GM12878 (cell line): ENCODE measurements around the gene UBE2O. TPM values are rescaled to one million over a fixed set of nuclear protein-coding genes. Genes with fewer than 3 reads are reported as not detected.

Source experiments
- ATAC-seq: fragments of 200-7000 bp; cut with Tn5 transposase; 3 replicates; pipeline ENCODE4 v1.9.1; 2020; ENCODE audit warnings: mild to moderate bottlenecking, moderate library complexity
- BruUV-seq: library from RNA; stranded (reverse); fragments of 400-500 nt; replicated peaks from 2 replicates; lab custom pipeline; 2021; lab: Mats Ljungman, UMichigan
- CTCF ChIA-PET: fragments of 300-600 bp; sonication (Branson Sonifier 250); formaldehyde crosslinking; extraction: SDS; loops from one replicate; lab custom pipeline; 2021; ENCODE audit warnings: inconsistent platforms; lab: Yijun Ruan, JAX
- POLR2A ChIA-PET: fragments of 350-600 bp; formaldehyde crosslinking; extraction: SDS; loops from one replicate; lab custom pipeline; 2021; ENCODE audit warnings: inconsistent platforms; lab: Charles Lee
- RAD21 ChIA-PET: fragments of 300-600 bp; sonication (Branson Sonifier 250); formaldehyde crosslinking; loops from one replicate; lab custom pipeline; 2023; ENCODE audit warnings: antibody characterized with exemption; ENCODE audit not compliant: unreplicated experiment; lab: Charles Lee
- SMC1A ChIA-PET: fragments of 300-600 bp; sonication (Branson Sonifier 250); formaldehyde crosslinking; loops from one replicate; lab custom pipeline; 2023; ENCODE audit not compliant: unreplicated experiment, uncharacterized antibody; lab: Charles Lee
- DNase-seq: peaks from one replicate; pipeline ENCODE4 v3.0.0-alpha.2; 2011; ENCODE audit warnings: low read depth, low spot score
- FAIRE-seq: peaks from 3 replicates; lab custom pipeline; 2011; peaks lifted over from hg19 to GRCh38; lab: Jason Lieb, UNC
- H2AFZ ChIP-seq: 2 replicates; pipeline ENCODE4 v1.6.0; 2011; ENCODE audit warnings: low read depth, low read length, control low read depth; ENCODE audit not compliant: control insufficient read depth
- H3K27ac ChIP-seq: 2 replicates; pipeline ENCODE4 v1.5.1; 2011; ENCODE audit warnings: control low read depth; ENCODE audit not compliant: control insufficient read depth, insufficient read depth
- H3K27me3 ChIP-seq, 2 experiments: replicated peaks in 1 of 2; 2 replicates each; pipeline versions ENCODE4 v1.6.0 to v1.6.1; 2011; ENCODE audit warnings: low read length in 1 of 2; ENCODE audit not compliant: control insufficient read depth in 2 of 2, insufficient read depth in 2 of 2
- H3K36me3 ChIP-seq, 2 experiments: 2 replicates each; pipeline ENCODE4 v1.5.1; 2011; ENCODE audit warnings: low read length in 1 of 2; ENCODE audit not compliant: control insufficient read depth in 2 of 2, insufficient read depth in 2 of 2
- H3K4me1 ChIP-seq: 2 replicates; pipeline ENCODE4 v1.6.1; 2011; ENCODE audit warnings: mild to moderate bottlenecking, low read length, moderate library complexity, mixed read lengths; ENCODE audit not compliant: control insufficient read depth, insufficient read depth
- H3K4me2 ChIP-seq: 2 replicates; pipeline ENCODE4 v1.6.0; 2011; ENCODE audit warnings: control low read depth; ENCODE audit not compliant: control insufficient read depth, insufficient read depth
- H3K4me3 ChIP-seq: fragments of 200-600 bp; sonication (generic); 2 replicates; pipeline ENCODE4 v1.5.1; 2016
- H3K79me2 ChIP-seq: 2 replicates; pipeline ENCODE4 v1.6.0; 2011; ENCODE audit warnings: low read length; ENCODE audit not compliant: control insufficient read depth, insufficient read depth
- H3K9ac ChIP-seq: 2 replicates; pipeline ENCODE4 v1.8.0; 2011; ENCODE audit warnings: low read length, control low read depth, mixed read lengths; ENCODE audit not compliant: control insufficient read depth, insufficient read depth
- H3K9me3 ChIP-seq: replicated peaks from 3 replicates; pipeline ENCODE4 v1.5.1; 2011; ENCODE audit warnings: mild to moderate bottlenecking, low read length; ENCODE audit not compliant: control insufficient read depth, insufficient read depth
- H4K20me1 ChIP-seq: 2 replicates; pipeline ENCODE4 v1.6.0; 2011; ENCODE audit not compliant: control insufficient read depth, insufficient read depth
- CEBPB ChIP-seq, 2 experiments: fragments of 150-350 bp in 1 of 2; IDR thresholded peaks; 2 replicates each; pipeline ENCODE4 v1.6.1; 2012 to 2014; ENCODE audit warnings: low read depth in 2 of 2, low read length in 2 of 2, borderline replicate concordance in 1 of 2, inconsistent platforms in 1 of 2
- JUND ChIP-seq: IDR thresholded peaks from 2 replicates; pipeline ENCODE4 v1.6.1; 2012; ENCODE audit warnings: low read depth, mild to moderate bottlenecking, low read length, improper control_type of control experiment, moderate library complexity
- MYB ChIP-seq: fragments of 150-350 bp; IDR thresholded peaks from 2 replicates; pipeline ENCODE4 v1.6.1; 2014; ENCODE audit warnings: mild to moderate bottlenecking, low read depth, low read length, borderline replicate concordance
- SMAD1 ChIP-seq: fragments of 450-650 bp; IDR thresholded peaks from 2 replicates; pipeline ENCODE4 v1.6.1; 2018; ENCODE audit warnings: mild to moderate bottlenecking, low read depth; ENCODE audit not compliant: partially characterized antibody
- SMC3 ChIP-seq: IDR thresholded peaks from 2 replicates; pipeline ENCODE4 v1.6.1; 2011; ENCODE audit warnings: low read length, improper control_type of control experiment, borderline replicate concordance
- YY1 ChIP-seq: IDR thresholded peaks from 2 replicates; pipeline ENCODE4 v1.6.1; 2011; ENCODE audit warnings: low read depth, mild to moderate bottlenecking, low read length
- WGBS: methylation state at CpG from one replicate; pipeline ENCODE4 v1.1.6; 2016; ENCODE audit warnings: low lambda C conversion rate; ENCODE audit not compliant: insufficient replicate concordance, insufficient coverage; ENCODE audit errors: missing lambda C conversion rate; 5-methylcytosine and 5-hydroxymethylcytosine counted together
- in situ Hi-C: fragments of 300-500 bp; cut with MboI; formaldehyde crosslinking; loops from 9 replicates; pipeline ENCODE4 v1.14.3; 2018; ENCODE audit warnings: mixed read lengths
- intact Hi-C: fragments of 100-400 bp; cut with micrococcal nuclease; formaldehyde crosslinking; loops from one replicate; pipeline ENCODE4 v1.14.2; 2022; ENCODE audit not compliant: unreplicated experiment
- polyA plus RNA-seq, 11 experiments: library from polyadenylated mRNA; depleted of rRNA in 4 of 11; unstranded in 6 of 11; stranded (reverse) in 5 of 11; fragments of >200 nt; fragmentation: Nextera tagmentation in 4 of 11; fragmentation: Illumina TruSeq in 1 of 11; extraction: Ambion mirVana in 4 of 11; extraction: Trizol in 1 of 11; gene quantifications; 1 replicate in 1 of 11; 2 replicates in 10 of 11; pipeline versions ENCODE4 v1.2.1 to v1.2.3, GENCODE V29; 2011 to 2016; ENCODE audit warnings: inconsistent platforms in 2 of 11, missing spikeins in 2 of 11, low read depth in 1 of 11
- total RNA-seq, 4 experiments: library from RNA; depleted of rRNA in 3 of 4; stranded (reverse); fragments of >200 nt in 3 of 4; fragmentation: Illumina TruSeq in 1 of 4; extraction: Trizol in 1 of 4; gene quantifications; 2 replicates each; pipeline versions ENCODE4 v1.2.1 to v1.2.3, GENCODE V29; 2013 to 2021
- TF ChIP-seq, protein P1 (sequence below): fragments of 450-650 bp; formaldehyde crosslinking; IDR thresholded peaks from 2 replicates; pipeline ENCODE4 v1.4.0; 2020; ENCODE audit warnings: mild to moderate bottlenecking, moderate library complexity
- TF ChIP-seq, protein P2 (sequence below): IDR thresholded peaks from 2 replicates; pipeline ENCODE4 v1.6.1; 2012; ENCODE audit warnings: improper control_type of control experiment, low read depth, low read length; ENCODE audit not compliant: insufficient replicate concordance
- TF ChIP-seq, protein P3 (sequence below): fragments of 450-650 bp; IDR thresholded peaks from 2 replicates; pipeline ENCODE4 v1.6.1; 2017; ENCODE audit warnings: mild to moderate bottlenecking, low read depth, inconsistent platforms; ENCODE audit not compliant: poor library complexity, severe bottlenecking

The UBE2O gene
- total and polyA plus RNA-seq, 10 of the 15 experiments (the other 5 are each of a cell fraction or from before 2014, with no cell fraction given) = 2.1 to 39.0 (median 14.1) TPM

GRCh38 chr17:76414334-76415295 lies 38.3 kb downstream of the UBE2O start:
- SMC1A ChIA-PET = interaction anchor here (0.8 to 1.4 kb wide), 3 partner anchors 44 to 97 kb away, joined by 3 to 9 read pairs (median 4); no protein-coding TSS in a partner anchor
- TF ChIP-seq YY1 (no peak), JUND (no peak), CEBPB (IDR thresholded peaks at IDR 0.05; ENCODE audit: borderline replicate concordance in 1 of 2, low read depth in 2 of 2, low read length in 2 of 2) (no peak), SMC3 (no peak), SMAD1 (no peak), MYB (no peak)
- TF ChIP-seq, protein P1, sequence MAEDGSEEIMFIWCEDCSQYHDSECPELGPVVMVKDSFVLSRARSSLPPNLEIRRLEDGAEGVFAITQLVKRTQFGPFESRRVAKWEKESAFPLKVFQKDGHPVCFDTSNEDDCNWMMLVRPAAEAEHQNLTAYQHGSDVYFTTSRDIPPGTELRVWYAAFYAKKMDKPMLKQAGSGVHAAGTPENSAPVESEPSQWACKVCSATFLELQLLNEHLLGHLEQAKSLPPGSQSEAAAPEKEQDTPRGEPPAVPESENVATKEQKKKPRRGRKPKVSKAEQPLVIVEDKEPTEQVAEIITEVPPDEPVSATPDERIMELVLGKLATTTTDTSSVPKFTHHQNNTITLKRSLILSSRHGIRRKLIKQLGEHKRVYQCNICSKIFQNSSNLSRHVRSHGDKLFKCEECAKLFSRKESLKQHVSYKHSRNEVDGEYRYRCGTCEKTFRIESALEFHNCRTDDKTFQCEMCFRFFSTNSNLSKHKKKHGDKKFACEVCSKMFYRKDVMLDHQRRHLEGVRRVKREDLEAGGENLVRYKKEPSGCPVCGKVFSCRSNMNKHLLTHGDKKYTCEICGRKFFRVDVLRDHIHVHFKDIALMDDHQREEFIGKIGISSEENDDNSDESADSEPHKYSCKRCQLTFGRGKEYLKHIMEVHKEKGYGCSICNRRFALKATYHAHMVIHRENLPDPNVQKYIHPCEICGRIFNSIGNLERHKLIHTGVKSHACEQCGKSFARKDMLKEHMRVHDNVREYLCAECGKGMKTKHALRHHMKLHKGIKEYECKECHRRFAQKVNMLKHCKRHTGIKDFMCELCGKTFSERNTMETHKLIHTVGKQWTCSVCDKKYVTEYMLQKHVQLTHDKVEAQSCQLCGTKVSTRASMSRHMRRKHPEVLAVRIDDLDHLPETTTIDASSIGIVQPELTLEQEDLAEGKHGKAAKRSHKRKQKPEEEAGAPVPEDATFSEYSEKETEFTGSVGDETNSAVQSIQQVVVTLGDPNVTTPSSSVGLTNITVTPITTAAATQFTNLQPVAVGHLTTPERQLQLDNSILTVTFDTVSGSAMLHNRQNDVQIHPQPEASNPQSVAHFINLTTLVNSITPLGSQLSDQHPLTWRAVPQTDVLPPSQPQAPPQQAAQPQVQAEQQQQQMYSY = no peak
- TF ChIP-seq, protein P2, sequence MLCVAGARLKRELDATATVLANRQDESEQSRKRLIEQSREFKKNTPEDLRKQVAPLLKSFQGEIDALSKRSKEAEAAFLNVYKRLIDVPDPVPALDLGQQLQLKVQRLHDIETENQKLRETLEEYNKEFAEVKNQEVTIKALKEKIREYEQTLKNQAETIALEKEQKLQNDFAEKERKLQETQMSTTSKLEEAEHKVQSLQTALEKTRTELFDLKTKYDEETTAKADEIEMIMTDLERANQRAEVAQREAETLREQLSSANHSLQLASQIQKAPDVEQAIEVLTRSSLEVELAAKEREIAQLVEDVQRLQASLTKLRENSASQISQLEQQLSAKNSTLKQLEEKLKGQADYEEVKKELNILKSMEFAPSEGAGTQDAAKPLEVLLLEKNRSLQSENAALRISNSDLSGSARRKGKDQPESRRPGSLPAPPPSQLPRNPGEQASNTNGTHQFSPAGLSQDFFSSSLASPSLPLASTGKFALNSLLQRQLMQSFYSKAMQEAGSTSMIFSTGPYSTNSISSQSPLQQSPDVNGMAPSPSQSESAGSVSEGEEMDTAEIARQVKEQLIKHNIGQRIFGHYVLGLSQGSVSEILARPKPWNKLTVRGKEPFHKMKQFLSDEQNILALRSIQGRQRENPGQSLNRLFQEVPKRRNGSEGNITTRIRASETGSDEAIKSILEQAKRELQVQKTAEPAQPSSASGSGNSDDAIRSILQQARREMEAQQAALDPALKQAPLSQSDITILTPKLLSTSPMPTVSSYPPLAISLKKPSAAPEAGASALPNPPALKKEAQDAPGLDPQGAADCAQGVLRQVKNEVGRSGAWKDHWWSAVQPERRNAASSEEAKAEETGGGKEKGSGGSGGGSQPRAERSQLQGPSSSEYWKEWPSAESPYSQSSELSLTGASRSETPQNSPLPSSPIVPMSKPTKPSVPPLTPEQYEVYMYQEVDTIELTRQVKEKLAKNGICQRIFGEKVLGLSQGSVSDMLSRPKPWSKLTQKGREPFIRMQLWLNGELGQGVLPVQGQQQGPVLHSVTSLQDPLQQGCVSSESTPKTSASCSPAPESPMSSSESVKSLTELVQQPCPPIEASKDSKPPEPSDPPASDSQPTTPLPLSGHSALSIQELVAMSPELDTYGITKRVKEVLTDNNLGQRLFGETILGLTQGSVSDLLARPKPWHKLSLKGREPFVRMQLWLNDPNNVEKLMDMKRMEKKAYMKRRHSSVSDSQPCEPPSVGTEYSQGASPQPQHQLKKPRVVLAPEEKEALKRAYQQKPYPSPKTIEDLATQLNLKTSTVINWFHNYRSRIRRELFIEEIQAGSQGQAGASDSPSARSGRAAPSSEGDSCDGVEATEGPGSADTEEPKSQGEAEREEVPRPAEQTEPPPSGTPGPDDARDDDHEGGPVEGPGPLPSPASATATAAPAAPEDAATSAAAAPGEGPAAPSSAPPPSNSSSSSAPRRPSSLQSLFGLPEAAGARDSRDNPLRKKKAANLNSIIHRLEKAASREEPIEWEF = no peak
- TF ChIP-seq, protein P3, sequence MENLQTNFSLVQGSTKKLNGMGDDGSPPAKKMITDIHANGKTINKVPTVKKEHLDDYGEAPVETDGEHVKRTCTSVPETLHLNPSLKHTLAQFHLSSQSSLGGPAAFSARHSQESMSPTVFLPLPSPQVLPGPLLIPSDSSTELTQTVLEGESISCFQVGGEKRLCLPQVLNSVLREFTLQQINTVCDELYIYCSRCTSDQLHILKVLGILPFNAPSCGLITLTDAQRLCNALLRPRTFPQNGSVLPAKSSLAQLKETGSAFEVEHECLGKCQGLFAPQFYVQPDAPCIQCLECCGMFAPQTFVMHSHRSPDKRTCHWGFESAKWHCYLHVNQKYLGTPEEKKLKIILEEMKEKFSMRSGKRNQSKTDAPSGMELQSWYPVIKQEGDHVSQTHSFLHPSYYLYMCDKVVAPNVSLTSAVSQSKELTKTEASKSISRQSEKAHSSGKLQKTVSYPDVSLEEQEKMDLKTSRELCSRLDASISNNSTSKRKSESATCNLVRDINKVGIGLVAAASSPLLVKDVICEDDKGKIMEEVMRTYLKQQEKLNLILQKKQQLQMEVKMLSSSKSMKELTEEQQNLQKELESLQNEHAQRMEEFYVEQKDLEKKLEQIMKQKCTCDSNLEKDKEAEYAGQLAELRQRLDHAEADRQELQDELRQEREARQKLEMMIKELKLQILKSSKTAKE = no peak

More at GRCh38 chr17:76414334-76415295, 38.3 kb downstream of the UBE2O start:
- RAD21 ChIA-PET = no interaction called here
- Histone ChIP-seq H3K36me3 (peaks cover 0 to 16% of the 10 kb centered on the region in 2 experiments; a peak in 2 of 4 replicates), H3K4me2 (no peak overlapping the region), H3K79me2 (peaks cover 19% of the 10 kb centered on the region), H3K27me3 (no peaks in the 10 kb centered on the region), H3K27ac (no peak overlapping the region), H3K9ac (no peak overlapping the region), H2AFZ (no peak overlapping the region), H4K20me1 (no peaks in the 10 kb centered on the region; the same call in 1 of the 2 replicates), H3K9me3 (no peaks in the 10 kb centered on the region), H3K4me1 (peaks cover 7% of the 10 kb centered on the region), H3K4me3 (no peak overlapping the region)
- 89% methylated on average over 18 of the region's 21 CpGs for WGBS
- no peak for DNase-seq
- ATAC-seq = no peak
- no peak for FAIRE-seq
- BruUV-seq = no TSS peak
- in situ Hi-C loops (no loop called here), intact Hi-C loops (no loop called here)
- POLR2A ChIA-PET = interaction anchor here (0.6 to 0.9 kb wide), 2 partner anchors 13 to 453 kb away, joined by 3 to 7 read pairs; no protein-coding TSS in a partner anchor
- CTCF ChIA-PET = interaction anchor here (0.8 to 2.1 kb wide), 10 partner anchors 9 to 107 kb away, joined by 3 to 13 read pairs (median 3); no protein-coding TSS in a partner anchor
